Neural cell (in vitro differentiated cells): Measurements from ENCODE around the gene DIP2C. TPM values are rescaled to one million over a fixed set of nuclear protein-coding genes. Genes with fewer than 3 reads are reported as not detected.

ENCODE experiments used
- H2AFZ ChIP-seq: fragments of 200-600, 300-800 bp; sonication (generic), shearing (Covaris generic); 2 replicates; pipeline ENCODE4 v1.6.0; 2014; ENCODE audit warnings: low read depth, mild to moderate bottlenecking, antibody characterized with exemption, low read length, moderate library complexity
- H3F3A ChIP-seq: fragments of 200-600 bp; shearing (Covaris generic); 2 replicates; pipeline ENCODE4 v1.6.1; 2016; ENCODE audit warnings: mild to moderate bottlenecking, moderate library complexity, mixed read lengths, antibody characterized with exemption, low read length; ENCODE audit not compliant: insufficient read depth, poor library complexity, severe bottlenecking
- H3K27ac ChIP-seq: fragments of 200-600, 300-800 bp; sonication (generic), shearing (Covaris generic); 2 replicates; pipeline ENCODE4 v1.5.1; 2014; ENCODE audit warnings: mild to moderate bottlenecking, low read length, moderate library complexity
- H3K27me3 ChIP-seq: fragments of 300-800, 200-600 bp; sonication (generic), shearing (Covaris generic); 2 replicates; pipeline ENCODE4 v1.6.0; 2014; ENCODE audit warnings: mild to moderate bottlenecking, low read depth, low read length, moderate library complexity; ENCODE audit not compliant: insufficient read depth
- H3K36me3 ChIP-seq: fragments of 300-800, 200-600 bp; sonication (generic), shearing (Covaris generic); 2 replicates; pipeline ENCODE4 v1.5.1; 2014; ENCODE audit warnings: mild to moderate bottlenecking, antibody characterized with exemption, low read length, moderate library complexity; ENCODE audit not compliant: insufficient read depth
- H3K4me2 ChIP-seq: fragments of 300-800, 200-600 bp; sonication (generic), shearing (Covaris generic); 2 replicates; pipeline ENCODE4 v1.6.0; 2014; ENCODE audit warnings: mild to moderate bottlenecking, low read length
- H3K4me3 ChIP-seq: fragments of 300-800, 200-600 bp; sonication (generic), shearing (Covaris generic); 2 replicates; pipeline ENCODE4 v1.5.1; 2014; ENCODE audit warnings: mild to moderate bottlenecking, low read length, moderate library complexity
- H3K79me2 ChIP-seq: fragments of 200-600 bp; shearing (Covaris generic); replicated peaks from 2 replicates; pipeline ENCODE4 v1.6.0; 2014; ENCODE audit warnings: mild to moderate bottlenecking, low read length, moderate library complexity; ENCODE audit not compliant: insufficient read depth
- H3K9ac ChIP-seq: fragments of 300-800, 200-600 bp; sonication (generic), shearing (Covaris generic); 2 replicates; pipeline ENCODE4 v1.6.1; 2016; ENCODE audit warnings: mild to moderate bottlenecking, low read length, mixed read lengths
- H3K9me2 ChIP-seq: fragments of 200-600 bp; shearing (Covaris generic); 2 replicates; pipeline ENCODE4 v1.6.1; 2016; ENCODE audit warnings: mild to moderate bottlenecking, low read length, mixed read lengths; ENCODE audit not compliant: insufficient read depth
- H3K9me3 ChIP-seq: fragments of 200-600, 300-800 bp; sonication (generic), shearing (Covaris generic); 2 replicates; pipeline ENCODE4 v1.6.1; 2016; ENCODE audit warnings: mild to moderate bottlenecking, mixed run types, low read length, moderate library complexity, mixed read lengths
- H4K20me1 ChIP-seq: fragments of 200-600 bp; shearing (Covaris generic); 2 replicates; pipeline ENCODE4 v1.6.1; 2016; ENCODE audit warnings: mild to moderate bottlenecking, mixed run types; ENCODE audit not compliant: insufficient read depth
- CTCF ChIP-seq: fragments of 450-650 bp; IDR thresholded peaks from 2 replicates; pipeline ENCODE4 v1.5.1; 2014; ENCODE audit warnings: antibody characterized with exemption, mild to moderate bottlenecking, moderate library complexity; ENCODE audit not compliant: poor library complexity, severe bottlenecking
- EZH2 ChIP-seq: fragments of 200-600, 300-800 bp; shearing (Covaris generic), sonication (generic); IDR thresholded peaks from 2 replicates; pipeline ENCODE4 v1.6.1; 2014; ENCODE audit warnings: antibody characterized with exemption, low read length, borderline replicate concordance, mild to moderate bottlenecking; ENCODE audit not compliant: insufficient read depth, poor library complexity, severe bottlenecking
- MXI1 ChIP-seq: fragments of 450-650 bp; conservative IDR thresholded peaks from 2 replicates; pipeline ENCODE4 v1.6.1; 2014; ENCODE audit warnings: antibody characterized with exemption, mild to moderate bottlenecking; ENCODE audit not compliant: poor library complexity, severe bottlenecking
- POLR2AphosphoS5 ChIP-seq: IDR thresholded peaks from 2 replicates; pipeline ENCODE4 v1.6.1; 2012
- RAD21 ChIP-seq: fragments of 450-650 bp; conservative IDR thresholded peaks from 2 replicates; pipeline ENCODE4 v1.6.1; 2014; ENCODE audit warnings: antibody characterized with exemption, mild to moderate bottlenecking, moderate library complexity
- REST ChIP-seq: IDR thresholded peaks from 2 replicates; pipeline ENCODE4 v1.6.1; 2012; ENCODE audit warnings: borderline replicate concordance
- SMC3 ChIP-seq: fragments of 450-650 bp; conservative IDR thresholded peaks from 2 replicates; pipeline ENCODE4 v1.6.1; 2014; ENCODE audit warnings: antibody characterized with exemption, mild to moderate bottlenecking, moderate library complexity; ENCODE audit not compliant: poor library complexity
- TAF1 ChIP-seq: IDR thresholded peaks from 2 replicates; pipeline ENCODE4 v1.6.1; 2012; ENCODE audit warnings: low read depth
- polyA plus RNA-seq: library from polyadenylated mRNA; depleted of rRNA; stranded (reverse); fragments of >200 nt; gene quantifications from 2 replicates; pipeline ENCODE4 v1.2.3, GENCODE V29; 2014

The DIP2C gene
- polyA plus RNA-seq, 1 donor from 2014 or later = 24.1 TPM

- Histone ChIP-seq H3F3A (no peaks in the 10 kb centered on the region), H3K4me2 (no peak overlapping the region), H4K20me1 (no peaks in the 10 kb centered on the region)
Measured at GRCh38 chr10:728603-729002, 39.1 kb upstream of the DIP2C start.

GRCh38 chr10:727162-727790, 37.8 kb upstream of the DIP2C start:
- H3K79me2 ChIP-seq = no peaks in the 10 kb centered on the region
- no peaks in the 10 kb centered on the region for H3K27me3 ChIP-seq
- H3K9me2 ChIP-seq = no peaks in the 10 kb centered on the region
- no peak overlapping the region for H3K9ac ChIP-seq
- no peak overlapping the region for H3K4me2 ChIP-seq
- H3K27ac ChIP-seq = no peak overlapping the region
- H4K20me1 ChIP-seq = no peaks in the 10 kb centered on the region
- H2AFZ ChIP-seq = no peak overlapping the region
- no peaks in the 10 kb centered on the region for H3F3A ChIP-seq
- H3K36me3 ChIP-seq = no peaks in the 10 kb centered on the region
- no peak overlapping the region for H3K4me3 ChIP-seq
- peaks cover 3% of the 10 kb centered on the region for H3K9me3 ChIP-seq
- TF ChIP-seq POLR2AphosphoS5 = no peak
- no peak for TF ChIP-seq REST
- TF ChIP-seq TAF1 = no peak
- no peak for TF ChIP-seq MXI1
- no peak for TF ChIP-seq CTCF
- TF ChIP-seq EZH2 = no peak

More at GRCh38 chr10:728603-729002, 39.1 kb upstream of the DIP2C start:
- TF ChIP-seq TAF1 (no peak), REST (no peak), CTCF (no peak), SMC3 (no peak), RAD21 (no peak), MXI1 (no peak), POLR2AphosphoS5 (no peak)
- no peaks in the 10 kb centered on the region for H3K27me3 ChIP-seq
- H3K9me2 ChIP-seq = no peaks in the 10 kb centered on the region
- no peak overlapping the region for H2AFZ ChIP-seq
- H3K9me3 ChIP-seq = peaks cover 3% of the 10 kb centered on the region
- no peak overlapping the region for H3K9ac ChIP-seq
- no peaks in the 10 kb centered on the region for H3K79me2 ChIP-seq
- no peak overlapping the region for H3K27ac ChIP-seq
- no peaks in the 10 kb centered on the region for H3K36me3 ChIP-seq
- H3K4me3 ChIP-seq = no peak overlapping the region
